Lower lobe of right lung (tissue), 2 donors: ENCODE data around the gene NKPD1. TPM values are rescaled to one million over a fixed set of nuclear protein-coding genes. Genes with fewer than 3 reads are reported as not detected.
A peak's percentile ranks its signal among the peaks of the same experiment; 100 is the strongest.

ENCODE experiments used
- ATAC-seq, 2 donors: fragments of 200-7000 bp; cut with Tn5 transposase; one replicate each; pipeline ENCODE4 v1.9.1; 2020 to 2022; ENCODE audit warnings: mild to moderate bottlenecking in 2 of 2, moderate library complexity in 2 of 2
- DNase-seq: peaks from one replicate; pipeline ENCODE4 v3.0.0-alpha.2; 2020
- H3K27ac ChIP-seq: fragments of 200-600 bp; one replicate; pipeline ENCODE4 v1.8.0; 2022
- H3K27me3 ChIP-seq: fragments of 200-600 bp; one replicate; pipeline ENCODE4 v1.8.0; 2022; ENCODE audit warnings: low read depth
- H3K36me3 ChIP-seq: fragments of 200-600 bp; one replicate; pipeline ENCODE4 v1.8.0; 2022; ENCODE audit warnings: mild to moderate bottlenecking
- H3K4me1 ChIP-seq: fragments of 200-600 bp; one replicate; pipeline ENCODE4 v1.8.0; 2022
- H3K4me3 ChIP-seq: fragments of 200-600 bp; one replicate; pipeline ENCODE4 v1.8.0; 2022; ENCODE audit warnings: mild to moderate bottlenecking
- H3K9me3 ChIP-seq: fragments of 200-600 bp; one replicate; pipeline ENCODE4 v1.8.0; 2022
- intact Hi-C: fragments of 100-400 bp; cut with DNase I; formaldehyde crosslinking; loops from one replicate; pipeline ENCODE4 v1.11.0; 2022
- total RNA-seq: library from RNA; stranded (reverse); fragmentation: NEBNext Ultra II Directional; extraction: Animal tissue kit (Norgen Biotek cat#: 25700); gene quantifications from one replicate; pipeline ENCODE4 v1.2.1, GENCODE V29; 2021
- TF ChIP-seq, protein P1 (sequence below): fragments of 200-600 bp; IDR thresholded peaks from one replicate; pipeline ENCODE4 v1.8.0; 2022; ENCODE audit warnings: antibody characterized with exemption, mild to moderate bottlenecking
- donor health status: DM: no; HTN: yes; CAD: no; lungs with severe emphysema.

Gene NKPD1
- total RNA-seq, 1 donor from 2014 or later = not detected

- DNase-seq (peak; percentile 63), ATAC-seq (peak; percentile 33 to 41)
- Histone ChIP-seq H3K36me3 (no peaks in the 10 kb centered on the region), H3K27ac (no peak overlapping the region), H3K9me3 (no peaks in the 10 kb centered on the region), H3K4me3 (no peak overlapping the region), H3K27me3 (no peaks in the 10 kb centered on the region), H3K4me1 (peaks cover 58% of the 10 kb centered on the region)
- intact Hi-C loops = no loop called here
- TF ChIP-seq, protein P1, sequence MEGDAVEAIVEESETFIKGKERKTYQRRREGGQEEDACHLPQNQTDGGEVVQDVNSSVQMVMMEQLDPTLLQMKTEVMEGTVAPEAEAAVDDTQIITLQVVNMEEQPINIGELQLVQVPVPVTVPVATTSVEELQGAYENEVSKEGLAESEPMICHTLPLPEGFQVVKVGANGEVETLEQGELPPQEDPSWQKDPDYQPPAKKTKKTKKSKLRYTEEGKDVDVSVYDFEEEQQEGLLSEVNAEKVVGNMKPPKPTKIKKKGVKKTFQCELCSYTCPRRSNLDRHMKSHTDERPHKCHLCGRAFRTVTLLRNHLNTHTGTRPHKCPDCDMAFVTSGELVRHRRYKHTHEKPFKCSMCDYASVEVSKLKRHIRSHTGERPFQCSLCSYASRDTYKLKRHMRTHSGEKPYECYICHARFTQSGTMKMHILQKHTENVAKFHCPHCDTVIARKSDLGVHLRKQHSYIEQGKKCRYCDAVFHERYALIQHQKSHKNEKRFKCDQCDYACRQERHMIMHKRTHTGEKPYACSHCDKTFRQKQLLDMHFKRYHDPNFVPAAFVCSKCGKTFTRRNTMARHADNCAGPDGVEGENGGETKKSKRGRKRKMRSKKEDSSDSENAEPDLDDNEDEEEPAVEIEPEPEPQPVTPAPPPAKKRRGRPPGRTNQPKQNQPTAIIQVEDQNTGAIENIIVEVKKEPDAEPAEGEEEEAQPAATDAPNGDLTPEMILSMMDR = no peak
Measured at GRCh38 chr19:45117167-45117594, 43.6 kb downstream of the NKPD1 start.

- intact Hi-C loops = no loop called here
- Histone ChIP-seq H3K4me3 (no peak overlapping the region), H3K27me3 (no peaks in the 10 kb centered on the region), H3K36me3 (no peaks in the 10 kb centered on the region), H3K27ac (no peak overlapping the region), H3K4me1 (peaks cover 58% of the 10 kb centered on the region), H3K9me3 (no peaks in the 10 kb centered on the region)
- TF ChIP-seq, protein P1 = no peak
- ATAC-seq = peak; percentile 18 to 46
- no peak for DNase-seq
Measured at GRCh38 chr19:45115809-45116615, 44.8 kb downstream of the NKPD1 start.

- Histone ChIP-seq H3K36me3 (no peaks in the 10 kb centered on the region), H3K27me3 (no peaks in the 10 kb centered on the region), H3K9me3 (no peaks in the 10 kb centered on the region), H3K4me1 (peaks cover 58% of the 10 kb centered on the region), H3K4me3 (no peak overlapping the region), H3K27ac (no peak overlapping the region)
- no peak for DNase-seq
- ATAC-seq = no peak
- intact Hi-C loops = no loop called here
- TF ChIP-seq, protein P1 = no peak
Measured at GRCh38 chr19:45114116-45114515, 46.7 kb downstream of the NKPD1 start.

DNA sequence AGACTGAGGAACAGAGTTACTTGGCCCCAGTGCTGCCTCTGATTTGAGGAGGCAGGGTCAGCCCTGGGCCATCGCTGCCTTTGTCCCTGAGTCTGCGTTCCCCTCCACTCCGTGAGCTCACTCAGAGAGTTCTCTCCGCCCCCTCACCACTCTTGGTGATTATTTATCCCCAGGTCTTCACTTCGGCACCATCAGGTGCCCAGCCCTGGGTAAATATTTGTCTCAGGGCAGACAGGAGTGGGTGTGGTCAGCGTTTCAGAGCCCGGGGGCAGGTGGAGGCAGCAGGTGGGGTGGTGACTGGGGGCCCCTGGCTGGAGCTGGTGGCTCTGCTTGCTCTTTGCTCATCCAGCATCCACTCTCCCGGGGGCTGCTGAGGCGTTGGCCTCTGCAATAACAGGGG, 47.2 kb downstream of the NKPD1 start:
- DNase-seq (no peak), ATAC-seq (peak; percentile 54 to 77)
- Histone ChIP-seq H3K36me3 (no peaks in the 10 kb centered on the region), H3K4me3 (no peak overlapping the region), H3K4me1 (peaks cover 53% of the 10 kb centered on the region), H3K27me3 (no peaks in the 10 kb centered on the region), H3K27ac (no peak overlapping the region), H3K9me3 (no peaks in the 10 kb centered on the region)
- intact Hi-C loops = no loop called here
- TF ChIP-seq, protein P1 = no peak

DNA sequence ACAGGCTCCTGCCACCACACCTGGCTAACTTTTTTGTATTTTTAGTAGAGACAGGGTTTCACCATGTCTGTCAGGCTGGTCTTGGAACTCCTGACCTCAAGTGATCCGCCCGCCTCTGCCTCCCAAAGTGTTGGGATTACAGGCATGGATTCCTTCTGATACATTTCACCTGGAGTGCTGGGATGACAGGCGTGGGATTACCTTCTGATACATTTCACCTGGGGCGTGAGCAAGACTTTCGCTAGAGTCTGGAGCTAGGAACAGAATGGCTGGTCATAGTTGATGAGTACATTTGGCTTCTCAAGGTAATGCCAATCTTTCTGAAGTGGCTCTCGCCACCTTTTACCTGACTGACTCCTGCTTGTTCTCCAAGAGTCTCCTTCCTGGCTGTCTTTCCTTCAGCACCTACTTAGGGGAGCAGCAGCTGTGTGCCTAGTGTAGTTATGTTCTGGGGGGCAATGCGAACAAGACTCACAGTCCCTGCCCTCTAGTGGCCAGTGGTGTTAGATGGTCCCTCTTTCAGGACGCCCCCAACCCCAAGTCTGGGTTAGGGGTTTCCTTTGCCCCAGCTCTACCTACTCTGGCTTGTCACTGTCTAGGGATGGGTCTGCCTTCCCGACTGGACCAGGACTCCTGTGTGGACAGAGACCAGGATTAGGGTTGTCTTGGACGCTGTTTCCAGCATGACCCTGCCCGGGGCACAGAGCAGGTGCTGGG, 48.5 kb downstream of the NKPD1 start:
- Histone ChIP-seq H3K36me3 (no peaks in the 10 kb centered on the region), H3K9me3 (no peaks in the 10 kb centered on the region), H3K4me1 (peaks cover 40% of the 10 kb centered on the region), H3K27me3 (no peaks in the 10 kb centered on the region), H3K4me3 (no peak overlapping the region), H3K27ac (no peak overlapping the region)
- TF ChIP-seq, protein P1 = no peak
- intact Hi-C loops = no loop called here
- no peak for DNase-seq
- no peak for ATAC-seq

Other genes with a start within 250 kb of the NKPD1 start
- gene APOC1, start 246.4 kb downstream of the NKPD1 start, total RNA-seq = 816 TPM
- gene APOC4, start 218.7 kb downstream of the NKPD1 start, total RNA-seq = 0.68 TPM
- gene APOC2, start 214.9 kb downstream of the NKPD1 start, total RNA-seq = 30.2 TPM
- 104 TPM for gene CLPTM1, start 205.6 kb downstream of the NKPD1 start, total RNA-seq
- 12.2 TPM for gene RELB, start 159.5 kb downstream of the NKPD1 start, total RNA-seq
- gene CLASRP, start 121.9 kb downstream of the NKPD1 start, total RNA-seq = 71.7 TPM
- gene ZNF296, start 84.5 kb downstream of the NKPD1 start, total RNA-seq = 1.7 TPM
- 16.1 TPM for gene GEMIN7, start 81.7 kb downstream of the NKPD1 start, total RNA-seq
- 29.1 TPM for gene PPP1R37, start 67.8 kb downstream of the NKPD1 start, total RNA-seq
- gene TRAPPC6A, start 17.3 kb upstream of the NKPD1 start, total RNA-seq = 18.4 TPM
- gene BLOC1S3, start 17.8 kb upstream of the NKPD1 start, total RNA-seq = 15.9 TPM
- gene EXOC3L2, start 84.4 kb upstream of the NKPD1 start, total RNA-seq = 3.6 TPM
- gene MARK4, start 90.3 kb upstream of the NKPD1 start, total RNA-seq = 32.5 TPM
- gene CKM, start 161.9 kb upstream of the NKPD1 start, total RNA-seq = 0.24 TPM
- 1.4 TPM for gene KLC3, start 179.8 kb upstream of the NKPD1 start, total RNA-seq
- 14.0 TPM for gene ERCC2, start 209.6 kb upstream of the NKPD1 start, total RNA-seq
- gene PPP1R13L, start 244.1 kb upstream of the NKPD1 start, total RNA-seq = 43.8 TPM
- gene POLR1G, start 245.7 kb upstream of the NKPD1 start, total RNA-seq = 4.5 TPM